ENCODE measurements around the gene CFD. TPM values are rescaled to one million over a fixed set of nuclear protein-coding genes. Genes with fewer than 3 reads are reported as not detected.
A peak's percentile ranks its signal among the peaks of the same experiment; 100 is the strongest.

CFD gene
- total RNA-seq, 4 donors from 2014 or later: 52.2 to 883 (median 129) TPM

DNA sequence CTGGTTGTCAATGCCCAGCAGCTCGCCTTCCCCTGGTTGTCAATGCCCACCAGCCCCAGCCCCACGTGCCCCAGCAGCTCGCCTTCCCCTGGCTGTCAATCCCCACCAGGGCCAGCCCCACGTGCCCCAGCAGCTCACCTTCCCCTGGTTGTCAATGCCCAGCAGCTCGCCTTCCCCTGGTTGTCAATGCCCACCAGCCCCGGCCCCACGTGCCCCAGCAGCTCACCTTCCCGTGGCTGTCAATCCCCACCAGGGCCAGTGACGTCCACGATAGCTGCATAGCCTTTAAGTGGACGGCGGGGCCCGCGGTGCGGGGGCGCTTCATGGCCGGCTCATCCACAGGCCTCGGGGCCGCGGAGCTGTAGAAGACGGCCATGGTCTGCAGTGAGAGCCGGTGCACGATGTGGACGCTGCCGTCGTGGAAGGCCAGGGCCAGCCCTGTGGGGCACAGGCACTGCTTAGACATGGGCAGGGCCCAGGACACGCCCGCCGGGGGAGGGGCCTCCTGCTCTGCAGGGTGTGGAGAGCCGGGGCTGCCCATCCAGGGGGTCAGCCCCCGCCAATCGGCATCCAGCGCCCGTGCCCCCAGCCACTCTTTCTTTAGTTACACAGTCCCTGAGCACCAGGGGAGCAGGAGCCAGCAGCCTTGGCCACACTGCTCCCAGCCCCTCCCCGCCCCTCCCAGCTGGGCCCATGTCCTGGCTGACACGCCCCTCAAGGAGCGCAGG, 20.4 kb downstream of the CFD start:
- peaks cover 36 to 88% (median 37%) of the 10 kb centered on the region in 3 donors for H3K36me3 ChIP-seq
- H3K27me3 ChIP-seq: no peaks in the 10 kb centered on the region
- no peak overlapping the region for H3K4me3 ChIP-seq
- no peaks in the 10 kb centered on the region for H3K9me3 ChIP-seq
- H3K27ac ChIP-seq: no peak overlapping the region
- no peak for TF ChIP-seq POLR2A (IDR thresholded peaks at IDR 0.05)
- TF ChIP-seq, protein P1, sequence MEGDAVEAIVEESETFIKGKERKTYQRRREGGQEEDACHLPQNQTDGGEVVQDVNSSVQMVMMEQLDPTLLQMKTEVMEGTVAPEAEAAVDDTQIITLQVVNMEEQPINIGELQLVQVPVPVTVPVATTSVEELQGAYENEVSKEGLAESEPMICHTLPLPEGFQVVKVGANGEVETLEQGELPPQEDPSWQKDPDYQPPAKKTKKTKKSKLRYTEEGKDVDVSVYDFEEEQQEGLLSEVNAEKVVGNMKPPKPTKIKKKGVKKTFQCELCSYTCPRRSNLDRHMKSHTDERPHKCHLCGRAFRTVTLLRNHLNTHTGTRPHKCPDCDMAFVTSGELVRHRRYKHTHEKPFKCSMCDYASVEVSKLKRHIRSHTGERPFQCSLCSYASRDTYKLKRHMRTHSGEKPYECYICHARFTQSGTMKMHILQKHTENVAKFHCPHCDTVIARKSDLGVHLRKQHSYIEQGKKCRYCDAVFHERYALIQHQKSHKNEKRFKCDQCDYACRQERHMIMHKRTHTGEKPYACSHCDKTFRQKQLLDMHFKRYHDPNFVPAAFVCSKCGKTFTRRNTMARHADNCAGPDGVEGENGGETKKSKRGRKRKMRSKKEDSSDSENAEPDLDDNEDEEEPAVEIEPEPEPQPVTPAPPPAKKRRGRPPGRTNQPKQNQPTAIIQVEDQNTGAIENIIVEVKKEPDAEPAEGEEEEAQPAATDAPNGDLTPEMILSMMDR (IDR thresholded peaks at IDR 0.05): no peak
- intact Hi-C loops (cut with DNase I): no loop called here
- H3K4me1 ChIP-seq: peaks cover 0 to 12% (median 0%) of the 10 kb centered on the region in 3 donors
- no peak for DNase-seq
- 85% methylated on average over 4 of the region's 37 CpGs; no CpG with 5 or more reads in 1 of the 2 donors for WGBS, 2 donors

GRCh38 chr19:881385-882071, 22.1 kb downstream of the CFD start:
- Histone ChIP-seq H3K4me3 (no peak overlapping the region), H3K9me3 (no peaks in the 10 kb centered on the region), H3K4me1 (peaks cover 0 to 10% (median 0%) of the 10 kb centered on the region in 3 donors), H3K27me3 (no peaks in the 10 kb centered on the region), H3K27ac (no peak overlapping the region), H3K36me3 (peaks cover 40 to 88% (median 49%) of the 10 kb centered on the region in 3 donors)
- no peak for DNase-seq
- TF ChIP-seq, protein P1 (IDR thresholded peaks at IDR 0.05): no peak
- no peak for TF ChIP-seq POLR2A (IDR thresholded peaks at IDR 0.05)
- WGBS, 2 donors: 94% methylated on average over 15 of the region's 34 CpGs; no CpG with 5 or more reads in 1 of the 2 donors
- intact Hi-C loops (cut with DNase I): no loop called here

DNA sequence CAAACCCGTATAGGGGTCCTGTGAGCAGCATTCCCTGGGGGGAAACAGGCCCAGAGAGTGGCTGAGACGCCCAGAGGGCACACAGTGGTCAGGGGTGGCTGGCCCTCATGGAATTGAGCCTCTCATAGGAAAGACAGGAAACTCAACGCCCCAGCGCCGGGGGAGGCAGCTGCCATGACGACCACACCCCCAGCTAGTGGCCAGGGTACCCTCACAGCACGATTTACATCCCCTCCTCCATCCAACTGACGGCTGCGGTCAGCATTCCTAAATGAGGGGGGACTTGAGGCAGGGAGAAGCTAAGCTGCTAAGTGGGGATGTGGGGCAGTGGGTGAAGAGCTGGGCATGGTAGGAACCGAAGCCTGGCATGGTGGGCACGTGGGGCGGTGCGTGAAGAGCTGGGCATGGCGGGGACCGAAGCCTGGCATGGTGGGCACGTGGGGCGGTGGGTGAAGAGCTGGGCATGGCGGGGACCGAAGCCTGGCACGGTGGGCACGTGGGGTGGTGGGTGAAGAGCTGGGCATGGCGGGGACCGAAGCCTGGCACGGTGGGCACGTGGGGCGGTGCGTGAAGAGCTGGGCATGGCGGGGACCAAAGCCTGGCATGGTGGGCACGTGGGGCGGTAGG, 23.5 kb downstream of the CFD start:
- WGBS, 2 donors: 90 to 93% methylated on average over 19 to 25 of the region's 30 CpGs
- no peak for DNase-seq
- H3K36me3 ChIP-seq: peaks cover 33 to 92% (median 47%) of the 10 kb centered on the region in 3 donors
- H3K4me1 ChIP-seq: peaks cover 0 to 10% (median 0%) of the 10 kb centered on the region in 3 donors
- H3K9me3 ChIP-seq: no peaks in the 10 kb centered on the region
- H3K4me3 ChIP-seq: no peak overlapping the region
- intact Hi-C loops (cut with DNase I): no loop called here
- H3K27ac ChIP-seq: no peak overlapping the region
- H3K27me3 ChIP-seq: no peaks in the 10 kb centered on the region
- TF ChIP-seq POLR2A (IDR thresholded peaks at IDR 0.05): no peak
- TF ChIP-seq, protein P1 (IDR thresholded peaks at IDR 0.05): no peak

DNA sequence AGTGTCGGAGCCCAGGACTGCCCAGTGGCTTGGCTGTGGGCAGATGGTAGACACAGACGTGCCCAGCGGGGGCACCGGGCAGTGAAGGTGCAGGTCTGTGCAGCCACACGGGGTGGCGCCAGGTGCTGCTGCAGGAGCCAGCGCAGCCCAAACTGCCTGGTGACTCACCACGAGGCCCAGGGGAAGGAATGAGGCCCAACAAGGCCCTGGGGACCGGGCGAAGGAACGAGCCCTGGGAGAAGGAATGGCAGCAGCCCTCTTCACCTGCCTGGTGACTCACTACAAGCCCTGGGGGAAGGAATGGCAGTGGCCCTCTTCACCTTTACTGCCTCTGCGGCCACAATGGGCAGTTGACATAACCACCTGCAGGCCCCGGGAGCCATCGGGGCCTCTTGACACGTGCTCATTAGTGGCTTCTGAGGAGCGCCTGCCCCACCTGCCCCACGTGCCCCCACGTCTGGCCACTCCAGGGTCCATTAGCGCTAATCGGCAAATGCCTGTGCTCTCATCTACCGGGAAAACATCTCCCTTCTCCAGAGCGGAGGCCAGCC, 24.3 kb downstream of the CFD start:
- WGBS, 2 donors: 54 to 56% methylated on average over 3 to 10 of the region's 22 CpGs
- intact Hi-C loops (cut with DNase I): no loop called here
- Histone ChIP-seq H3K27me3 (no peaks in the 10 kb centered on the region), H3K27ac (no peak overlapping the region), H3K4me1 (peaks cover 0 to 10% (median 0%) of the 10 kb centered on the region in 3 donors), H3K4me3 (no peak overlapping the region), H3K9me3 (no peaks in the 10 kb centered on the region), H3K36me3 (peaks cover 33 to 100% (median 47%) of the 10 kb centered on the region in 3 donors)
- DNase-seq: no peak
- TF ChIP-seq, protein P1 (IDR thresholded peaks at IDR 0.05): peak in 4 of 6 experiments; percentile 11 to 72 (median 40)
- no peak for TF ChIP-seq POLR2A (IDR thresholded peaks at IDR 0.05)

All from esophagus squamous epithelium (tissue), 5 donors.